ENCODE data around the gene PRKACA. TPM values are rescaled to one million over a fixed set of nuclear protein-coding genes. Genes with fewer than 3 reads are reported as not detected.
"Not testable (repeated sequence)": the region's sequence is repeated elsewhere in the genome, so short reads cannot be mapped to it uniquely, and the experiment has no call there.

PRKACA gene
- total RNA-seq, 2 donors from 2014 or later: 93.2 to 107 TPM

GRCh38 chr19:14050512-14050911 is 67.0 kb downstream of the PRKACA start:
- Histone ChIP-seq H3K27me3 (replicated peaks; ENCODE audit: insufficient read depth) (no peaks in the 10 kb centered on the region), H3K4me3 (no peak overlapping the region), H3K9me3 (no peaks in the 10 kb centered on the region), H3K36me3 (no peaks in the 10 kb centered on the region), H3K27ac (no peak overlapping the region), H3K4me1 (ENCODE audit: control insufficient read depth in 1 of 2, low read depth in 2 of 2) (no peaks in the 10 kb centered on the region)
- TF ChIP-seq, protein P1, sequence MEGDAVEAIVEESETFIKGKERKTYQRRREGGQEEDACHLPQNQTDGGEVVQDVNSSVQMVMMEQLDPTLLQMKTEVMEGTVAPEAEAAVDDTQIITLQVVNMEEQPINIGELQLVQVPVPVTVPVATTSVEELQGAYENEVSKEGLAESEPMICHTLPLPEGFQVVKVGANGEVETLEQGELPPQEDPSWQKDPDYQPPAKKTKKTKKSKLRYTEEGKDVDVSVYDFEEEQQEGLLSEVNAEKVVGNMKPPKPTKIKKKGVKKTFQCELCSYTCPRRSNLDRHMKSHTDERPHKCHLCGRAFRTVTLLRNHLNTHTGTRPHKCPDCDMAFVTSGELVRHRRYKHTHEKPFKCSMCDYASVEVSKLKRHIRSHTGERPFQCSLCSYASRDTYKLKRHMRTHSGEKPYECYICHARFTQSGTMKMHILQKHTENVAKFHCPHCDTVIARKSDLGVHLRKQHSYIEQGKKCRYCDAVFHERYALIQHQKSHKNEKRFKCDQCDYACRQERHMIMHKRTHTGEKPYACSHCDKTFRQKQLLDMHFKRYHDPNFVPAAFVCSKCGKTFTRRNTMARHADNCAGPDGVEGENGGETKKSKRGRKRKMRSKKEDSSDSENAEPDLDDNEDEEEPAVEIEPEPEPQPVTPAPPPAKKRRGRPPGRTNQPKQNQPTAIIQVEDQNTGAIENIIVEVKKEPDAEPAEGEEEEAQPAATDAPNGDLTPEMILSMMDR (IDR thresholded peaks at IDR 0.05): no peak
- ATAC-seq (ENCODE audit: insufficient number of reproducible peaks, low FRiP score, low read depth): no peak
- DNase-seq (ENCODE audit: low spot score): no peak

GRCh38 chr19:14048443-14049153 is 69.0 kb downstream of the PRKACA start:
- Histone ChIP-seq H3K4me1 (ENCODE audit: control insufficient read depth in 1 of 2, low read depth in 2 of 2) (no peaks in the 10 kb centered on the region), H3K27ac (no peak overlapping the region), H3K4me3 (no peak overlapping the region), H3K9me3 (no peaks in the 10 kb centered on the region), H3K27me3 (replicated peaks; ENCODE audit: insufficient read depth) (no peaks in the 10 kb centered on the region), H3K36me3 (no peaks in the 10 kb centered on the region)
- ATAC-seq (ENCODE audit: insufficient number of reproducible peaks, low FRiP score, low read depth) (no peak), DNase-seq (ENCODE audit: low spot score) (no peak)
- TF ChIP-seq, protein P1 (IDR thresholded peaks at IDR 0.05): peak; percentile 73

DNA sequence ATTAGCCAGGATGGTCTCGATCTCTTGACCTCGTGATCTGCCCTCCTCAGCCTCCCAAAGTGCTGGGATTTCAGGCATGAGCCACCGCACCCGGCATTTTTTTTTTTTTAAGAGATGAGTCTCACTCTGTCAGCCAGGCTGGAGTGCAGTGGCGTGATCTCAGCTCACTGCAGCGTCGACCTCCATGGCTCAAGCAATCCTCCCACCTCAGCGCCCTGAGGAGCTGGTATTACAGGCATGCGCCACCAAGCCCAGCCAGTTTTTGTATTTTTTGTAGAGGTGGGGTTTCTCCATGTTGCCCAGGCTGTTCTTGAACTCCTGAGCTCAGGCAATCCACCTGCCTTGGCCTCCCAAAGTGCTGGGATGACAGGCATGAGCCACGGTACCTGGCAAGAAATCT is 69.7 kb downstream of the PRKACA start:
- not testable (repeated sequence) for ATAC-seq (ENCODE audit: insufficient number of reproducible peaks, low FRiP score, low read depth); H3K4me3 ChIP-seq; H3K36me3 ChIP-seq; H3K27ac ChIP-seq; H3K9me3 ChIP-seq; H3K4me1 ChIP-seq (ENCODE audit: control insufficient read depth in 1 of 2, low read depth in 2 of 2); H3K27me3 ChIP-seq (replicated peaks; ENCODE audit: insufficient read depth); DNase-seq (ENCODE audit: low spot score)

- DNase-seq (ENCODE audit: low spot score); H3K27ac ChIP-seq: not testable (repeated sequence)
Measured at GRCh38 chr19:14042659-14043608, 74.6 kb downstream of the PRKACA start.

More at GRCh38 chr19:14042659-14043608, 74.6 kb downstream of the PRKACA start:
- ATAC-seq (ENCODE audit: insufficient number of reproducible peaks, low FRiP score, low read depth); H3K4me3 ChIP-seq; H3K9me3 ChIP-seq; H3K36me3 ChIP-seq; H3K4me1 ChIP-seq (ENCODE audit: control insufficient read depth in 1 of 2, low read depth in 2 of 2); H3K27me3 ChIP-seq (replicated peaks; ENCODE audit: insufficient read depth): not testable (repeated sequence)
- TF ChIP-seq, protein P1 (IDR thresholded peaks at IDR 0.05): peak; percentile 41

Other genes starting within 250 kb of the PRKACA start
- gene NANOS3, start 240.6 kb downstream of the PRKACA start, total RNA-seq: not detected
- 1 to 10 TPM in 1 of 2 donors, not detected in 1; 3.7 TPM for gene BRME1, start 211.6 kb downstream of the PRKACA start, total RNA-seq
- 10 to 100 TPM; 29.5 to 38.7 TPM for gene CC2D1A, start 211.6 kb downstream of the PRKACA start, total RNA-seq
- gene PODNL1, start 179.3 kb downstream of the PRKACA start, total RNA-seq: 1 to 10 TPM; 3.5 to 9.9 TPM
- 10 to 100 TPM; 12.6 to 31.4 TPM for gene DCAF15, start 165.3 kb downstream of the PRKACA start, total RNA-seq
- gene RFX1, start 111.4 kb downstream of the PRKACA start, total RNA-seq: 1 to 10 TPM; 3.0 to 5.7 TPM
- gene RLN3, start 89.6 kb downstream of the PRKACA start, total RNA-seq: not detected
- 1 to 10 TPM; 1.1 to 5.3 TPM for gene IL27RA, start 86.0 kb downstream of the PRKACA start, total RNA-seq
- gene PALM3, start 55.7 kb downstream of the PRKACA start, total RNA-seq: not detected
- gene MISP3, start 45.0 kb downstream of the PRKACA start, total RNA-seq: 1 to 10 TPM; 1.7 to 2.7 TPM
- gene C19orf67, start 32.0 kb downstream of the PRKACA start, total RNA-seq: not detected
- 10 to 100 TPM in 1 of 2 donors, 1 to 10 TPM in 1; 8.9 to 27.5 TPM for gene SAMD1, start 27.0 kb downstream of the PRKACA start, total RNA-seq
- 1 to 10 TPM in 1 of 2 donors, under 1 TPM in 1; 0.14 to 1.1 TPM for gene ASF1B, start 18.8 kb upstream of the PRKACA start, total RNA-seq
- 10 to 100 TPM; 15.4 to 15.7 TPM for gene ADGRL1, start 88.4 kb upstream of the PRKACA start, total RNA-seq

Data from thoracic aorta (tissue), 2 donors.